ENCODE results near the gene CCDC80.

GRCh38 chr3:112597945-112598344 is 43.0 kb downstream of the CCDC80 start:
- TF ChIP-seq CTCF (conservative IDR thresholded peaks at IDR 0.05; ENCODE audit: low read length) (no peak), EZH2phosphoT487 (IDR thresholded peaks at IDR 0.05; ENCODE audit: borderline replicate concordance) (no peak)

All from Loucy (cell line).